K562 (cell line): Measurements from ENCODE around the gene CDCA3. TPM values are rescaled to one million over a fixed set of nuclear protein-coding genes. Genes with fewer than 3 reads are reported as not detected.

Experiments used
- ATAC-seq: fragments of 200-7000 bp; cut with Tn5 transposase; 3 replicates; pipeline ENCODE4 v1.9.1; 2020; ENCODE audit warnings: moderate library complexity
- BruUV-seq: library from RNA; stranded (reverse); fragments of 400-500 nt; replicated peaks from 2 replicates; lab custom pipeline; 2021; lab: Mats Ljungman, UMichigan
- CTCF ChIA-PET: fragments of 300-600 bp; formaldehyde crosslinking; extraction: SDS; loops from one replicate; lab custom pipeline; 2021; ENCODE audit warnings: low intra/inter-chr PET ratio; lab: Yijun Ruan, JAX
- POLR2A ChIA-PET: fragments of 300-600, 350-650 bp; sonication (Branson Sonifier 250); formaldehyde crosslinking; extraction: SDS; loops from one replicate; lab custom pipeline; 2021; ENCODE audit warnings: antibody characterized with exemption, inconsistent platforms; lab: Yijun Ruan, JAX
- DNase-seq, 4 experiments: peaks; one replicate each; pipeline versions ENCODE4 v3.0.0 to v3.0.0-alpha.2; 2011 to 2018; ENCODE audit warnings: low spot score in 3 of 4, mixed read lengths in 3 of 4; ENCODE audit errors: extremely low read depth in 1 of 4
- FAIRE-seq: peaks from 2 replicates; lab custom pipeline; 2011; peaks lifted over from hg19 to GRCh38; lab: Jason Lieb, UNC
- H2AFZ ChIP-seq: 2 replicates; pipeline ENCODE4 v1.6.0; 2011; ENCODE audit warnings: low read depth, low read length, control low read depth, inconsistent platforms
- H3K27ac ChIP-seq: fragments of 200-600 bp; 3 replicates; pipeline ENCODE4 v1.8.0; 2011; ENCODE audit warnings: low read depth, mild to moderate bottlenecking, control low read depth, inconsistent platforms, low read length, moderate library complexity, mixed read lengths; ENCODE audit errors: extremely low read depth
- H3K27me3 ChIP-seq, 2 experiments: fragments of 300-600 bp in 1 of 2; 2 replicates in 1 of 2; 3 replicates in 1 of 2; pipeline versions ENCODE4 v1.6.0 to v1.8.0; 2011; ENCODE audit warnings: inconsistent platforms in 2 of 2, low read length in 2 of 2, mild to moderate bottlenecking in 1 of 2, mixed read lengths in 1 of 2, moderate library complexity in 1 of 2; ENCODE audit not compliant: control insufficient read depth in 2 of 2, insufficient read depth in 2 of 2
- H3K36me3 ChIP-seq: fragments of 300-600 bp; 3 replicates; pipeline ENCODE4 v1.8.0; 2011; ENCODE audit warnings: mild to moderate bottlenecking, low read length, inconsistent platforms; ENCODE audit not compliant: control insufficient read depth, insufficient read depth
- H3K4me1 ChIP-seq, 2 experiments: fragments of 200-600 bp in 1 of 2; replicated peaks in 1 of 2; 2 replicates in 1 of 2; 3 replicates in 1 of 2; pipeline versions ENCODE4 v1.5.1 to v1.8.0; 2011; ENCODE audit warnings: inconsistent platforms in 2 of 2, low read length in 2 of 2, mild to moderate bottlenecking in 1 of 2, mixed read lengths in 1 of 2, moderate library complexity in 1 of 2; ENCODE audit not compliant: control insufficient read depth in 2 of 2, insufficient read depth in 2 of 2
- H3K4me2 ChIP-seq: 2 replicates; pipeline ENCODE4 v1.6.1; 2011; ENCODE audit warnings: low read length, control low read depth, inconsistent platforms, mixed read lengths; ENCODE audit not compliant: insufficient read depth
- H3K4me3 ChIP-seq: fragments of 200-600 bp; sonication (generic), shearing (Covaris generic); 2 replicates; pipeline ENCODE4 v1.5.1; 2016; ENCODE audit warnings: control low read depth, inconsistent platforms
- H3K79me2 ChIP-seq: fragments of 200-600 bp; 3 replicates; pipeline ENCODE4 v1.8.0; 2011; ENCODE audit warnings: low read length, inconsistent platforms; ENCODE audit not compliant: control insufficient read depth, insufficient read depth
- H3K9ac ChIP-seq, 2 experiments: 2 replicates each; pipeline versions ENCODE4 v1.6.0 to v1.6.1; 2011; ENCODE audit warnings: low read depth in 2 of 2, low read length in 2 of 2, control low read depth in 1 of 2, inconsistent platforms in 1 of 2, mild to moderate bottlenecking in 1 of 2, mixed read lengths in 1 of 2; ENCODE audit not compliant: insufficient read depth in 1 of 2
- H3K9me1 ChIP-seq: one replicate; pipeline ENCODE4 v1.6.0; 2011; ENCODE audit warnings: inconsistent platforms, mild to moderate bottlenecking, low read length, moderate library complexity; ENCODE audit not compliant: control insufficient read depth, insufficient read depth
- H3K9me3 ChIP-seq: replicated peaks from 2 replicates; pipeline ENCODE4 v1.5.1; 2011; ENCODE audit warnings: low read depth, low read length, inconsistent platforms; ENCODE audit not compliant: control insufficient read depth, insufficient read depth
- H4K20me1 ChIP-seq: replicated peaks from 2 replicates; pipeline ENCODE4 v1.6.1; 2011; ENCODE audit warnings: low read length, inconsistent platforms, mixed read lengths; ENCODE audit not compliant: control insufficient read depth, insufficient read depth
- BCL6 ChIP-seq: fragments of 250-450 bp; sonication (Bioruptor Pico); IDR thresholded peaks from 2 replicates; pipeline ENCODE4 v1.4.0; 2020
- CUX1 ChIP-seq: fragments of 200-800 bp; sonication (Bioruptor generic); IDR thresholded peaks from 2 replicates; pipeline ENCODE4 v1.6.1; 2016; ENCODE audit warnings: missing genetic modification characterization, missing compliant biosample characterization
- HINFP ChIP-seq: fragments of 450-650 bp; conservative IDR thresholded peaks from 2 replicates; pipeline ENCODE4 v1.6.1; 2016; ENCODE audit warnings: missing genetic modification characterization, low read depth, mild to moderate bottlenecking, control low read depth, missing compliant biosample characterization
- HMBOX1 ChIP-seq: sonication (generic); IDR thresholded peaks from 2 replicates; pipeline ENCODE4 v1.6.1; 2016
- KAT8 ChIP-seq: fragments of 450-650 bp; IDR thresholded peaks from 2 replicates; pipeline ENCODE4 v1.6.1; 2016; ENCODE audit warnings: low read depth, mild to moderate bottlenecking
- MAZ ChIP-seq, 2 experiments: fragments of 450-650 bp in 1 of 2; sonication (generic) in 1 of 2; formaldehyde crosslinking; IDR thresholded peaks in 1 of 2; conservative IDR thresholded peaks in 1 of 2; 2 replicates each; pipeline versions ENCODE4 v1.4.0 to v1.5.0; 2020; ENCODE audit warnings: mild to moderate bottlenecking in 1 of 2, missing genetic modification reagents in 1 of 2
- MEF2A ChIP-seq: IDR thresholded peaks from 2 replicates; pipeline ENCODE4 v1.6.1; 2011; ENCODE audit warnings: low read depth, mild to moderate bottlenecking, low read length, moderate library complexity; ENCODE audit not compliant: control insufficient read depth
- MEIS2 ChIP-seq: fragments of 450-650 bp; IDR thresholded peaks from 2 replicates; pipeline ENCODE4 v1.6.1; 2014; ENCODE audit warnings: mild to moderate bottlenecking; ENCODE audit not compliant: partially characterized antibody
- ZBTB43 ChIP-seq: sonication (generic); formaldehyde crosslinking; IDR thresholded peaks from 2 replicates; pipeline ENCODE4 v1.8.0; 2023; ENCODE audit warnings: mild to moderate bottlenecking, missing genetic modification reagents
- ZNF507 ChIP-seq: conservative IDR thresholded peaks from 2 replicates; pipeline ENCODE4 v1.6.1; 2017; ENCODE audit warnings: missing genetic modification characterization, missing compliant biosample characterization
- WGBS: fragments of 100-300 bp; shearing (Covaris generic); methylation state at CpG from one replicate; pipeline ENCODE4 v1.1.6; 2016; ENCODE audit warnings: low coverage, mixed read lengths; ENCODE audit not compliant: insufficient coverage; ENCODE audit errors: missing lambda C conversion rate; 5-methylcytosine and 5-hydroxymethylcytosine counted together
- in situ Hi-C: fragments of 300-500 bp; cut with MboI; formaldehyde crosslinking; loops from 4 replicates; pipeline ENCODE4 v1.15.0; 2018; ENCODE audit warnings: inconsistent platforms, mixed read lengths
- intact Hi-C: fragments of 100-400 bp; cut with micrococcal nuclease; formaldehyde crosslinking; loops from 2 replicates; pipeline ENCODE4 v1.14.2; 2022
- polyA plus RNA-seq, 8 experiments: library from polyadenylated mRNA; depleted of rRNA in 4 of 8; stranded (reverse) in 5 of 8; unstranded in 3 of 8; fragments of >200 nt; fragmentation: Nextera tagmentation in 2 of 8; fragmentation: Illumina TruSeq in 1 of 8; extraction: Ambion mirVana in 2 of 8; extraction: Trizol in 1 of 8; gene quantifications; 2 replicates each; pipeline versions ENCODE4 v1.2.1 to v1.2.3, GENCODE V29; 2011 to 2014; ENCODE audit warnings: inconsistent platforms in 1 of 8, missing spikeins in 1 of 8
- total RNA-seq, 7 experiments: library from RNA; depleted of rRNA in 6 of 7; stranded (reverse); fragments of >200 nt in 6 of 7; fragmentation: Illumina TruSeq in 2 of 7; extraction: Trizol in 2 of 7; gene quantifications; 2 replicates each; pipeline versions ENCODE4 v1.2.1 to v1.2.3, GENCODE V29; 2011 to 2021; ENCODE audit warnings: low replicate concordance in 1 of 7

The CDCA3 gene
- total and polyA plus RNA-seq, 9 of the 15 experiments (the other 6 are each of a cell fraction or from before 2014, with no cell fraction given): 24.2 to 80.8 (median 55.1) TPM

- TF ChIP-seq HINFP (tag) (no peak), ZBTB43 (CRISPR knock-in tag) (peak; percentile 94)
Measured at GRCh38 chr12:6817662-6818157, 33.4 kb downstream of the CDCA3 start (continued).

- H3K4me1 ChIP-seq: peaks cover 8 to 11% of the 10 kb centered on the region in 2 experiments; a peak in 4 of 5 replicates
- intact Hi-C loops: no loop called here
- DNase-seq (no peak), FAIRE-seq (no peak), ATAC-seq (no peak)
- H2AFZ ChIP-seq: no peak overlapping the region
- no peak overlapping the region for H3K9ac ChIP-seq
- no peaks in the 10 kb centered on the region for H3K79me2 ChIP-seq
- H3K9me1 ChIP-seq: no peaks in the 10 kb centered on the region
- no TSS peak for BruUV-seq
- no peak overlapping the region for H3K4me3 ChIP-seq
- no peaks in the 10 kb centered on the region for H3K9me3 ChIP-seq
- CTCF ChIA-PET: no interaction called here
- no peaks in the 10 kb centered on the region for H4K20me1 ChIP-seq
- H3K27me3 ChIP-seq: no peaks in the 10 kb centered on the region
- no peaks in the 10 kb centered on the region for H3K36me3 ChIP-seq
- TF ChIP-seq CUX1 (no peak), MEF2A (no peak), ZNF507 (no peak), MAZ (CRISPR knock-in tag; conservative IDR thresholded peaks at IDR 0.05 in 1 of 2, IDR thresholded peaks at IDR 0.05 in 1 of 2) (no peak), MEIS2 (no peak), KAT8 (no peak), BCL6 (CRISPR knock-in tag) (no peak), HMBOX1 (no peak)
- TF ChIP-seq, all 486 proteins: peak for 0
- Histone ChIP-seq H3K27ac (no peak overlapping the region), H3K4me2 (no peak overlapping the region)
- POLR2A ChIA-PET: no interaction called here
- 54% methylated on average over 8 of the region's 8 CpGs for WGBS
- in situ Hi-C loops: no loop called here
Measured at GRCh38 chr12:6817098-6817497, 34.0 kb downstream of the CDCA3 start.
